Psoas muscle (tissue), 8 donors: Measurements from ENCODE around the gene TMEM167A. TPM values are rescaled to one million over a fixed set of nuclear protein-coding genes. Genes with fewer than 3 reads are reported as not detected.

Source experiments
- ATAC-seq, 4 donors: fragments of 200-7000 bp; cut with Tn5 transposase; one replicate each; pipeline ENCODE4 v1.9.1; 2020; ENCODE audit warnings: moderate library complexity in 3 of 4, mild to moderate bottlenecking in 2 of 4
- DNase-seq, 2 donors: peaks; one replicate each; pipeline ENCODE4 v3.0.0-alpha.2; 2020
- H3K27ac ChIP-seq: fragments of 200-600 bp; one replicate; pipeline ENCODE4 v1.8.0; 2022
- H3K27me3 ChIP-seq, 3 donors: fragments of 200-600 bp in 1 of 3; one replicate each; pipeline versions ENCODE4 v1.6.1 to v1.8.0; 2013 to 2022; ENCODE audit warnings: low read length in 2 of 3, mild to moderate bottlenecking in 2 of 3, moderate library complexity in 1 of 3; ENCODE audit not compliant: insufficient read depth in 3 of 3
- H3K36me3 ChIP-seq, 2 donors: fragments of 200-600 bp in 1 of 2; one replicate each; pipeline versions ENCODE4 v1.6.1 to v1.8.0; 2013 to 2022; ENCODE audit warnings: low read depth in 1 of 2, mild to moderate bottlenecking in 1 of 2, moderate library complexity in 1 of 2; ENCODE audit not compliant: insufficient read depth in 1 of 2
- H3K4me1 ChIP-seq: fragments of 200-600 bp; one replicate; pipeline ENCODE4 v1.8.0; 2022
- H3K4me3 ChIP-seq: fragments of 200-600 bp; one replicate; pipeline ENCODE4 v1.8.0; 2022; ENCODE audit warnings: mild to moderate bottlenecking
- H3K9me3 ChIP-seq: fragments of 200-600 bp; one replicate; pipeline ENCODE4 v1.8.0; 2022
- WGBS, 3 donors: extraction: QIAGEN DNeasy Blood & Tissue Kit; methylation state at CpG; one replicate each; pipeline versions ENCODE4 v1.1.6 to v1.1.7; 2013; 5-methylcytosine and 5-hydroxymethylcytosine counted together
- intact Hi-C, 2 donors: fragments of 100-400 bp; cut with DNase I; formaldehyde crosslinking; loops; one replicate each; pipeline versions ENCODE4 v1.11.0 to v1.14.2; 2022
- polyA plus RNA-seq, 3 donors: library from polyadenylated mRNA; stranded (reverse); fragments of 200-250 nt; gene quantifications; one replicate each; pipeline ENCODE4 v1.2.3, GENCODE V29; 2013
- total RNA-seq, 4 donors: library from RNA; stranded (reverse); fragmentation: NEBNext Ultra II Directional in 2 of 4; extraction: Animal tissue kit (Norgen Biotek cat#: 25700) in 2 of 4; gene quantifications; one replicate each; pipeline versions ENCODE4 v1.2.1 to v1.2.4, GENCODE V29; 2021 to 2023
- TF ChIP-seq, protein P1 (sequence below): fragments of 200-600 bp; IDR thresholded peaks from one replicate; pipeline ENCODE4 v1.8.0; 2022; ENCODE audit warnings: antibody characterized with exemption
- donor health status: healthy with polysubstance abuse.
- donor health status: DM: no; HTN: no; CAD: no; lungs with moderate emphysema.
- donor health status: Bipolar disorder and iron deficiency.
- donor health status: healthy.
- donor health status: DM: yes; HTN: yes; CAD: no.
- donor health status: DM: no; HTN: no; CAD: no.
- donor health status: DM: no; HTN: no; CAD: no.
- donor health status: DM: yes; HTN: yes; CAD: no.

Gene TMEM167A
- total and polyA plus RNA-seq, 7 donors: 17.7 to 60.8 (median 33.2) TPM

DNA sequence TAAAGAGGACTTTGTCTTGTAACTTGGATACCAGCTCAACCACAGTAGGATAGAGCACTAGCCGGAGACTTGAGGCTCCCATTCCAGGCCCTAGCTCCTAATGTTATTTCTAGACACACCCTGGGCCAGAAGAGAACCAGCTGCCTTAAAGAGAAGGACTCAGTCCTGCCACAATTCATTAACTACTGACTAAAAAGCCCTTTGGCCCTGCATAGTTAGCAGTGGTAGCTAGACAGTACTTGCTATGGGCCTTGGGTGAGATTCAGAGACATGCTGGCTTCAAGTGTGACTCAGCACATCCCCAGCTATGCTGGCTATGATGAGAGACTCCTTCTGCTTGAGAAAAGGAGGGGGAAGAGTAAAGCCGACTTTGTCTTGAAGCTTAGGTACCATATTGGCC, 47.3 kb downstream of the TMEM167A start:
- DNase-seq (no peak), ATAC-seq (no peak)
- H3K4me1 ChIP-seq: no peaks in the 10 kb centered on the region
- no peaks in the 10 kb centered on the region for H3K27me3 ChIP-seq
- TF ChIP-seq, protein P1, sequence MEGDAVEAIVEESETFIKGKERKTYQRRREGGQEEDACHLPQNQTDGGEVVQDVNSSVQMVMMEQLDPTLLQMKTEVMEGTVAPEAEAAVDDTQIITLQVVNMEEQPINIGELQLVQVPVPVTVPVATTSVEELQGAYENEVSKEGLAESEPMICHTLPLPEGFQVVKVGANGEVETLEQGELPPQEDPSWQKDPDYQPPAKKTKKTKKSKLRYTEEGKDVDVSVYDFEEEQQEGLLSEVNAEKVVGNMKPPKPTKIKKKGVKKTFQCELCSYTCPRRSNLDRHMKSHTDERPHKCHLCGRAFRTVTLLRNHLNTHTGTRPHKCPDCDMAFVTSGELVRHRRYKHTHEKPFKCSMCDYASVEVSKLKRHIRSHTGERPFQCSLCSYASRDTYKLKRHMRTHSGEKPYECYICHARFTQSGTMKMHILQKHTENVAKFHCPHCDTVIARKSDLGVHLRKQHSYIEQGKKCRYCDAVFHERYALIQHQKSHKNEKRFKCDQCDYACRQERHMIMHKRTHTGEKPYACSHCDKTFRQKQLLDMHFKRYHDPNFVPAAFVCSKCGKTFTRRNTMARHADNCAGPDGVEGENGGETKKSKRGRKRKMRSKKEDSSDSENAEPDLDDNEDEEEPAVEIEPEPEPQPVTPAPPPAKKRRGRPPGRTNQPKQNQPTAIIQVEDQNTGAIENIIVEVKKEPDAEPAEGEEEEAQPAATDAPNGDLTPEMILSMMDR: no peak
- intact Hi-C loops: no loop called here
- no peak overlapping the region for H3K27ac ChIP-seq
- no peak overlapping the region for H3K4me3 ChIP-seq
- no peaks in the 10 kb centered on the region for H3K36me3 ChIP-seq
- H3K9me3 ChIP-seq: no peaks in the 10 kb centered on the region
- WGBS, 3 donors: 98 to 100% (median 100%) methylated on average over 2 of the region's 2 CpGs

DNA sequence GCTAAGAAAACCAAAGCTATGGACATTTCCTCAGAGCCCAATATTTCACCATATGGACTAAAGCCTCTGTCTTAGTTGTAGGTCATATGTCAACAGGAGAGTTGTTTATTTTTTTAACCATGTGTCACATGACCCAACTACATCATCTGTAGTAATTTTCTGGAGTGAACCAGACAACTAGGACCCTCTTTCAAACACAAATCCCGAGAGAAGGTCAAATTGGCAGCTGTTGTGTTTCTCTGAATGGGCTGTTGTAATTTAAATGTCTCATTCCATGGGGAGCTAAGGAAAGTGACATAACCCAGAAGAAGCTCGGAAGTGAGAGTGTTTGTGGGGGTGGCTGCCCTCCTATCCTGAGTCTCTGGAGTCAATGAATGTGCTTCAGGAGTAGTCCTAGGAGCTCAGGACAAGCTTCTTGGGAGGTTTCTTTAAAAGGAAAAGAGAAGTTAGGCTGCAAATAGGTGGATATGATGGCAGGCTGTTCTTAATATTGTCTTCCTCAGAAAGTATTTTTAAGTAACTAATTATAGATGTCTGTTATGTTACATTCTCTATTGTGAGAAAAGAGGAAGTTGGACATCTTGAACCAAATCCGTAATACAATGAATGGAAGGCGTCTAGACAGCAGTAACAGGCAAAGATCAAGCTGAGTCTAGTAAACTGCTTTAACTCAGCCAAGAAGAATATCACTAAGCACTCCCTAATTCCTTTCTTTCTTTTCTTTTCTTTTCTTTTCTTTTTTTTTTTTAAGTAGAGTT, 50.1 kb downstream of the TMEM167A start:
- TF ChIP-seq, protein P1: no peak
- intact Hi-C loops: no loop called here
- no peaks in the 10 kb centered on the region for H3K27me3 ChIP-seq
- no peak overlapping the region for H3K4me3 ChIP-seq
- WGBS, 3 donors: 45 to 53% (median 46%) methylated on average over 4 of the region's 4 CpGs
- DNase-seq (no peak), ATAC-seq (no peak)
- no peak overlapping the region for H3K27ac ChIP-seq
- H3K9me3 ChIP-seq: no peaks in the 10 kb centered on the region
- no peaks in the 10 kb centered on the region for H3K4me1 ChIP-seq
- no peaks in the 10 kb centered on the region for H3K36me3 ChIP-seq

DNA sequence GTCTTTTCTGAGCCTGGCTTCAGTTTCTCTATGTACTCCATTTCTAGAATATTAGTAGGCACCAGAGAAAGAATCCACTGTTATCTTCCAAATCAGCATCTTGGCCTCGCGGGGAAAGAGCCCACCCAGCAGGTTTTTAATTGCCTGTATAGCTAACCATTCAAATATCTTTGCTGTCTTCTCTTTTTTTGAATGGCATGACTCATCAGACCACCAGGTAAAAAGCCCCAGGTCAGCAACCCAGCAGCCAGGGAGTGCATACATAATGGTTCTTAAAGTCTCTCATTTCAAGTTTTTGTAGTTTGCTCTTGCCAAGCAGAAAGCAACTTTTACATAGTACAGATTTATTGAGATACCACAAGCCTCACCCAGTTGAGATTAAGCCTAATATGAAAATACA, 50.7 kb downstream of the TMEM167A start:
- intact Hi-C loops: no loop called here
- Histone ChIP-seq H3K27ac (no peak overlapping the region), H3K9me3 (no peaks in the 10 kb centered on the region), H3K4me3 (no peak overlapping the region), H3K27me3 (no peaks in the 10 kb centered on the region), H3K36me3 (no peaks in the 10 kb centered on the region), H3K4me1 (no peaks in the 10 kb centered on the region)
- TF ChIP-seq, protein P1: no peak
- ATAC-seq (no peak), DNase-seq (no peak)
- WGBS, 3 donors: 63 to 80% (median 71%) methylated on average over 2 of the region's 2 CpGs

DNA sequence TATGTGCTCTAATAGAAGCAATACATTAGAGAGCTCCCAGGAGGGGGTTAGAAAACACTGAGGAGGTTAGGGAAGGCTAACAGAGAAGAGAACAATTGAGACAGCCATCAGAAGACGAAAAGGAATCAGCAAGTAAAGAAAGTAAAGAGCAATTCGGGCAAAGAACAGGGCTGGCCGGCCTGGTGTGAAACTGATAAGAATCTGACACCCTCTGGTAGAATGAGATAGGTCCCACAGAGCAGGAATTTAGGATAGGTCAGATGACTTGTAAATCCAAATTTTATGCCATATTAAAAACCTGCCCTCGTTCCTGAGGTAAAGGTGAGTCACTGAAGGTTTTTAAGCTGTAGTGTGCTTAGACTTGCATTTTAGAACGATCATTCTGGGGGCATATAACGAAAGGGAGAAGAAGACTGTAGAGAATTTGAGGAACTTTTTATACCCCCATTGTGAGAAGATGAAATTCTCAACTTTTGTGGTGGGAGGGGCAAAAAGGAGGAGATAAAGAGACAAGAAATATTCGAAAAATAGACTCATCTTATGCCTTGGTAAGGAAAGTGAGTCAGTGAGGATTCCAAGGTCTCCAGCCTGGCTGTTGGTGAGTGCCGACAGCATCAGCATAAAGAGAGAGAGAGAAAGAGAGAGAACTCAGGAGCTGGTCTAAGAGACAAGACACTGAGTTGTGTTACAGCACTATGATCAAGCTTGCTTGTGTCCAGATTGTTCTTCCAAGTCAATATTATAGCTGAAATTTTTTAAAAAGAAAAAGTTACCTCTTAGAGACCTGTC, 51.3 kb downstream of the TMEM167A start:
- 87 to 90% (median 90%) methylated on average over 8 of the region's 8 CpGs for WGBS, 3 donors
- Histone ChIP-seq H3K27ac (no peak overlapping the region), H3K27me3 (no peaks in the 10 kb centered on the region), H3K9me3 (no peaks in the 10 kb centered on the region), H3K4me1 (no peaks in the 10 kb centered on the region), H3K4me3 (no peak overlapping the region), H3K36me3 (no peaks in the 10 kb centered on the region)
- TF ChIP-seq, protein P1: no peak
- intact Hi-C loops: no loop called here
- no peak for ATAC-seq
- DNase-seq: no peak
